Measurements from ENCODE around the gene SDC1. TPM values are rescaled to one million over a fixed set of nuclear protein-coding genes. Genes with fewer than 3 reads are reported as not detected.
A peak's percentile ranks its signal among the peaks of the same experiment; 100 is the strongest.

SDC1 gene
- polyA plus RNA-seq, 3 donors, result not detected

DNA sequence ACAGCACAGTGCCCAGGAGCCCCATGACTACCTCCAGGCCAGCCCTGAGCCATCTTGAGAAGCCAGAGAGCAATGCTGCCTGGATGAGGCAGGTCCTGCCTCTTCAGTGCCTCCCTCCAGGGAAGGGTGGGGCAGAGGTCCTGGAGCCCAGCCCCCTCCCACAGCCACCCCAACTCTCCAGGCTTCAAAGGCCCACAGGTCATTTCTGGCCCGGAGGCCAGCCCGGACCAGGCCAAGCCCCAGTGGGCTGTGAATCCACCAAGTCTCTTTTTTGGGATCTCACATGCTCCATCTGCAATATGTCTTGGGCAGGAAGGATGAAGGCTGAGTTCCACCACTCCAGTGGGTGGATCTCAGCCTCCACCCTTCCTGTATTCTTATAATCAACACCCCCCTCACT is 36.7 kb downstream of the SDC1 start:
- H3K27me3 ChIP-seq (ENCODE audit: control insufficient read depth in 2 of 2, insufficient read depth in 2 of 2, low read length in 2 of 2), result no peaks in the 10 kb centered on the region
- TF ChIP-seq CTCF (IDR thresholded peaks at IDR 0.05), result no peak
- no peak overlapping the region for H3K4me3 ChIP-seq (replicated peaks in 1 of 3; ENCODE audit: low read depth in 2 of 3, low read length in 3 of 3)
- no peaks in the 10 kb centered on the region for H3K36me3 ChIP-seq (replicated peaks in 1 of 2; ENCODE audit: control insufficient read depth in 1 of 2, insufficient read depth in 2 of 2, low read length in 2 of 2)
- H3K4me1 ChIP-seq (ENCODE audit: control insufficient read depth in 1 of 2, insufficient read depth in 2 of 2, low read length in 2 of 2), result peaks cover 22 to 24% of the 10 kb centered on the region in 2 donors
- no peak overlapping the region for H3K27ac Mint-ChIP-seq
- no peak overlapping the region for H3K4me2 ChIP-seq (replicated peaks; ENCODE audit: extremely low read depth, low read length, poor library complexity, severe bottlenecking)
- no peak overlapping the region for H2AFZ ChIP-seq (ENCODE audit: insufficient read depth, low read depth, low read length, poor library complexity, severe bottlenecking)
- no peak overlapping the region for H3K4me3 Mint-ChIP-seq
- no peaks in the 10 kb centered on the region for H3K9me3 Mint-ChIP-seq
- H3K27me3 Mint-ChIP-seq (ENCODE audit: low read depth in 3 of 3), result peaks cover 2 to 3% (median 3%) of the 10 kb centered on the region in 3 donors
- no peak overlapping the region for H3K27ac ChIP-seq (ENCODE audit: low read depth in 1 of 2, low read length in 2 of 2)
- H3K9me3 ChIP-seq (replicated peaks in 1 of 2; ENCODE audit: control insufficient read depth in 1 of 2, insufficient read depth in 1 of 2, low read length in 2 of 2), result no peaks in the 10 kb centered on the region
- H3K79me2 ChIP-seq (ENCODE audit: insufficient read depth, low read length), result no peaks in the 10 kb centered on the region
- intact Hi-C loops (cut with micrococcal nuclease), result no loop called here
- no peak overlapping the region for H3K9ac ChIP-seq (ENCODE audit: insufficient read depth, low read length, poor library complexity, severe bottlenecking)
- H4K20me1 ChIP-seq (ENCODE audit: insufficient read depth, low read length), result no peaks in the 10 kb centered on the region
- WGBS (ENCODE audit: insufficient coverage), result 100% methylated on average over 2 of the region's 2 CpGs
- no peaks in the 10 kb centered on the region for H3K36me3 Mint-ChIP-seq
- DNase-seq, result no peak
- H3K4me1 Mint-ChIP-seq, result peaks cover 25% of the 10 kb centered on the region

GRCh38 chr2:20187331-20187730 is 37.6 kb downstream of the SDC1 start:
- intact Hi-C loops (cut with micrococcal nuclease), result no loop called here
- Mint-ChIP-seq H3K4me1 (peaks cover 25% of the 10 kb centered on the region), H3K27me3 (ENCODE audit: low read depth in 3 of 3) (peaks cover 2 to 3% (median 3%) of the 10 kb centered on the region in 3 donors), H3K27ac (no peak overlapping the region), H3K9me3 (no peaks in the 10 kb centered on the region), H3K4me3 (no peak overlapping the region), H3K36me3 (no peaks in the 10 kb centered on the region)
- H3K4me2 ChIP-seq (replicated peaks; ENCODE audit: extremely low read depth, low read length, poor library complexity, severe bottlenecking), result no peak overlapping the region
- H2AFZ ChIP-seq (ENCODE audit: insufficient read depth, low read depth, low read length, poor library complexity, severe bottlenecking), result peak overlapping the region; percentile 55
- H4K20me1 ChIP-seq (ENCODE audit: insufficient read depth, low read length), result no peaks in the 10 kb centered on the region
- no peak overlapping the region for H3K9ac ChIP-seq (ENCODE audit: insufficient read depth, low read length, poor library complexity, severe bottlenecking)
- H3K9me3 ChIP-seq (replicated peaks in 1 of 2; ENCODE audit: control insufficient read depth in 1 of 2, insufficient read depth in 1 of 2, low read length in 2 of 2), result no peaks in the 10 kb centered on the region
- TF ChIP-seq CTCF (IDR thresholded peaks at IDR 0.05), result no peak
- DNase-seq, result no peak
- H3K36me3 ChIP-seq (replicated peaks in 1 of 2; ENCODE audit: control insufficient read depth in 1 of 2, insufficient read depth in 2 of 2, low read length in 2 of 2), result no peaks in the 10 kb centered on the region
- H3K4me3 ChIP-seq (replicated peaks in 1 of 3; ENCODE audit: low read depth in 2 of 3, low read length in 3 of 3), result no peak overlapping the region
- peaks cover 22 to 24% of the 10 kb centered on the region in 2 donors for H3K4me1 ChIP-seq (ENCODE audit: control insufficient read depth in 1 of 2, insufficient read depth in 2 of 2, low read length in 2 of 2)
- H3K79me2 ChIP-seq (ENCODE audit: insufficient read depth, low read length), result no peaks in the 10 kb centered on the region
- no peaks in the 10 kb centered on the region for H3K27me3 ChIP-seq (ENCODE audit: control insufficient read depth in 2 of 2, insufficient read depth in 2 of 2, low read length in 2 of 2)
- no peak overlapping the region for H3K27ac ChIP-seq (ENCODE audit: low read depth in 1 of 2, low read length in 2 of 2)
- WGBS (ENCODE audit: insufficient coverage), result 66% methylated on average over 2 of the region's 3 CpGs

All from CD14-positive monocyte (primary cell).